ENCODE results near the gene HOXA10. TPM values are rescaled to one million over a fixed set of nuclear protein-coding genes. Genes with fewer than 3 reads are reported as not detected.

HOXA10 gene
- total and polyA plus RNA-seq, 8 donors: 0.18 to 337 (median 0.92) TPM; not detected in 5

DNA sequence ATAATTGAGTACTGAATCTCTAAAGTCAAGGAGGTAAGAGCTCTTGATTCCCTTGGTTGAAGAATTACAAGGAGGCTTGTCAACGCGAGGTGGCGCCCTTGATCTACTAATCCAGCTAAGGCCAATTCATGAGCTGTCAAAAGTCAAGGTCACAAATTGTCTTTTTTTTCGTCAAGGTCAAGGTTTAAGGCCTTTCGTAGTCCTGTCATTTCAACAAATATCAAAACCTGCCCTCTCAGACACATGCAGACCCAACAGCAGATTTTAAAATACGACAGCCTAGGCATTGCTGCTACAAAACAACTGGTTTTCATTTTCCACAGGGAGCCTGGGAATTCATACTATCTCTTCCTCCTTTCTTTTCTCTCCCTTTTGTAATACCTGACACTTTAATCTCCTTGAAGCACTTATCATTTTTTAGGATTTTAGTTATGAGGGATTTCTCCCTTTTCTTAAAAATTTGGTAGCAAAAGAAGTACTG, 22.2 kb upstream of the HOXA10 start:
- peak in 5 of 7 experiments; percentile 46 to 78 (median 57) for TF ChIP-seq CTCF (IDR thresholded peaks at IDR 0.05)
- no peak for TF ChIP-seq POLR2A (IDR thresholded peaks at IDR 0.05)
- TF ChIP-seq EP300 (IDR thresholded peaks at IDR 0.05): no peak
- TF ChIP-seq POLR2AphosphoS5 (IDR thresholded peaks at IDR 0.05): peak in 1 of 3 donors; percentile 48
- 2 to 5% (median 3%) methylated on average over 6 of the region's 6 CpGs for whole genome bisulfite sequencing, 5 donors
- Histone ChIP-seq H3K4me1 (peaks cover 39 to 57% (median 51%) of the 10 kb centered on the region in 4 donors), H3K4me3 (no peak overlapping the region), H3K9me3 (no peaks in the 10 kb centered on the region), H3K27me3 (peaks cover 58 to 100% (median 95%) of the 10 kb centered on the region in 3 donors), H3K27ac (no peak overlapping the region), H3K36me3 (no peaks in the 10 kb centered on the region)
- DNase-seq: peak; percentile 83 to 91
- intact Hi-C loops (cut with DNase I; ENCODE audit: low total_unique reads): no loop called here

DNA sequence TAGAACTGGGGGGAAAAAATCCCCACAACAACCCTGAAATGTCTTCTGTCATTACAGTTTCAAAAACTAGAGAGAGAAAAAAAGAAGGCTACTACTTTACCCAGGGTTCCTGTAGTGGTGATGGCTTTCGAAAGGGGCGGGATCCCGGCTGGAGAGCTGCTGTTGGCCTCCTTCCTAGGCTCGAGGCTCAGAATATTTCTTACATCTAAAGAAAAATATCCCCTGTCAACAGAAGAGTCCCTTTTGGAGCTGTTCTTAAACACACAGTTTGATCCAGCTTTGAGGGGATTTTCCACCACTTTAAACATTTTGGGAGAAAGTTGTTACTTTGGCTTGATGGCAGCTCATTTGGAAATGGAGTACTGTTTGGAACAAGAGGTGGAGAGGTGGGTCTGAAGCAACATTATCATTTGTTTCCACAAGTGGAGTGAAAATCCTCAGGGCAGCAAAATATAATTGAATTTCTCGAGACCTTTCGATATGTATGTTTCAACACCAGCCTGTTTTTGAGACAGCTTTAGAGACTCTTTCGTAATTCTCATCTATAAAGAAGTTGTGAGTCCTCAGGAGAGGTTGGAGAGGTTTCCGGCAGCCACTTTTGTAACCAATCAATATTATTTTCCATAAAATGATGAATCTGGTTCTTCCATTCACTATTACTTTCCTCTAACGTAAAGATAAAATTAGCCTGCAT, 20.7 kb upstream of the HOXA10 start:
- Histone ChIP-seq H3K27ac (no peak overlapping the region), H3K4me1 (peaks cover 24 to 42% (median 38%) of the 10 kb centered on the region in 4 donors), H3K9me3 (no peaks in the 10 kb centered on the region), H3K36me3 (no peaks in the 10 kb centered on the region), H3K4me3 (no peak overlapping the region), H3K27me3 (peaks cover 59 to 100% (median 95%) of the 10 kb centered on the region in 3 donors)
- intact Hi-C loops (cut with DNase I; ENCODE audit: low total_unique reads): no loop called here
- no peak for DNase-seq
- WGBS, 5 donors: 27 to 38% (median 34%) methylated on average over 9 of the region's 9 CpGs
- no peak for TF ChIP-seq EP300 (IDR thresholded peaks at IDR 0.05)

DNA sequence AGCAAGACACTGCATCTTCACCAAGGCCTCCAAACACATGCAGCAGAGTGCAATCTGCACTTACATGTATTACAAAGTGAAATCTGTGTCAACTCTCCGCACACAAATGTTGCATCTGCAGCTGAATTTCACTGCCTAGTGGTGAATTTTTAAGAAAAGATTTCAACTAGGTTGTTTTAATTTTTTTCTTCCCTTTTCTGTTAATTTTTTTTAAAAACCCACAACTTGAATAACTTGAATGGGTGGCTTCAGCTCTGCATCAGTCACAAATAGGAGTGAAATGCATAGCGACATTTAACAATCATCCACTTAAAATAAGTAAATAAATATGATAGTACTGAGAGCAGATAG, 19.9 kb upstream of the HOXA10 start:
- DNase-seq: no peak
- WGBS, 5 donors: 30 to 39% (median 35%) methylated on average over 2 of the region's 2 CpGs
- no peak overlapping the region for H3K4me3 ChIP-seq
- TF ChIP-seq CTCF (IDR thresholded peaks at IDR 0.05) (no peak), POLR2A (IDR thresholded peaks at IDR 0.05) (no peak), POLR2AphosphoS5 (IDR thresholded peaks at IDR 0.05) (no peak), EP300 (IDR thresholded peaks at IDR 0.05) (no peak)
- no peaks in the 10 kb centered on the region for H3K9me3 ChIP-seq
- no peak overlapping the region for H3K27ac ChIP-seq
- intact Hi-C loops (cut with DNase I; ENCODE audit: low total_unique reads): no loop called here
- peaks cover 60 to 100% (median 97%) of the 10 kb centered on the region in 3 donors for H3K27me3 ChIP-seq
- H3K4me1 ChIP-seq: peaks cover 22 to 43% (median 37%) of the 10 kb centered on the region in 4 donors
- H3K36me3 ChIP-seq: no peaks in the 10 kb centered on the region

DNA sequence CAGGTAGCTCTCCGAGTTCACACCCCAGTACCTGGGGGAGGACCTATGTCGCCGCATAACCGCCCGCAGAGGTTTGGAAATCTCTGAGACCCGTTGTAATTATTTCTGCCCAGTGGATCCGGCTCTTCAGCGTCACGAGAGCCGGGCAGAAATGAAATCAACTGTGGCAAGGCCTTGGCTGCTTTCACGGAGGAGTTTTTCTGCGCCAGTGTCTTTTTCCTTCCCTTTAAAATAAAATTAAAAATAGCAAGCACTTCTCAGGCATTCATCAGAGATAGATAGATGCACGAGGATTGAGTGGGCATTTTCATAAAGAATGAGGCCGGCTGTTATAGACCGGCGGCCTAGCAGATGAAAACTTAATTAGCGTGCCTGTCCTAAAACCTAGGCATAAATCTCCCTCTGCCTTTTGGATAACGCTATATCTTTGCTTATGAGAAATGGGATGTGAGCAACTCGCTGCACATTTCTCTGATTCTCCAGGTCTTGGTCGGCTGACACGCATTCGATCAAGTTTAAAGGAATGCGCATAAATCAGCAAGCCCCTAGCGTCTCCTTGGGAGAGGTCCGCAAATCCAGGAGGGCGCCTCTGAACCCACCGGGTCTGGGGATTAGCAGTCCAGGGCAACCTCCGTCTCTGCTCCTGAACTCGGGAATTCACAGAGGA, 19.3 kb upstream of the HOXA10 start:
- no peak for DNase-seq
- Histone ChIP-seq H3K4me1 (peaks cover 23 to 43% (median 37%) of the 10 kb centered on the region in 4 donors), H3K27ac (no peak overlapping the region), H3K27me3 (peaks cover 59 to 100% (median 97%) of the 10 kb centered on the region in 3 donors), H3K4me3 (peak overlapping the region in 3 of 4 donors; percentile 18 to 53 (median 41)), H3K36me3 (no peaks in the 10 kb centered on the region), H3K9me3 (peaks cover 0 to 3% (median 0%) of the 10 kb centered on the region in 4 donors)
- intact Hi-C loops (cut with DNase I; ENCODE audit: low total_unique reads): no loop called here
- WGBS, 5 donors: 13 to 22% (median 18%) methylated on average over 29 of the region's 29 CpGs
- no peak for TF ChIP-seq CTCF (IDR thresholded peaks at IDR 0.05)
- no peak for TF ChIP-seq POLR2A (IDR thresholded peaks at IDR 0.05)
- TF ChIP-seq POLR2AphosphoS5 (IDR thresholded peaks at IDR 0.05): no peak
- TF ChIP-seq EP300 (IDR thresholded peaks at IDR 0.05): no peak

Measured in stomach (tissue), 9 donors.